KMS-11 (cell line): ENCODE results near the gene RMI2.

Experiments
- H2AFZ ChIP-seq: fragments of 200-600 bp; sonication (generic); 2 replicates; pipeline ENCODE4 v1.6.1; 2016; ENCODE audit warnings: antibody characterized with exemption, mixed run types, low read depth
- H3K27ac ChIP-seq: fragments of 200-600 bp; sonication (generic); 2 replicates; pipeline ENCODE4 v1.6.1; 2016; ENCODE audit warnings: mild to moderate bottlenecking, mixed run types
- H3K27me3 ChIP-seq: fragments of 200-600 bp; sonication (generic); 2 replicates; pipeline ENCODE4 v1.6.1; 2017; ENCODE audit warnings: mild to moderate bottlenecking, low read depth, mixed run types, moderate library complexity; ENCODE audit not compliant: insufficient read depth
- H3K36me3 ChIP-seq: fragments of 200-600 bp; sonication (generic); 2 replicates; pipeline ENCODE4 v1.6.1; 2017; ENCODE audit warnings: mild to moderate bottlenecking, mixed run types; ENCODE audit not compliant: insufficient read depth
- H3K4me1 ChIP-seq: fragments of 200-600 bp; sonication (generic); 2 replicates; pipeline ENCODE4 v1.6.1; 2016; ENCODE audit warnings: mild to moderate bottlenecking, low read depth, mixed run types; ENCODE audit not compliant: poor library complexity, severe bottlenecking
- H3K4me2 ChIP-seq: fragments of 200-600 bp; sonication (generic); 2 replicates; pipeline ENCODE4 v1.7.0; 2016; ENCODE audit warnings: mild to moderate bottlenecking, mixed run types
- H3K4me3 ChIP-seq: fragments of 200-600 bp; sonication (generic); IDR thresholded peaks from 2 replicates; pipeline ENCODE4 v1.6.1; 2017; ENCODE audit warnings: low read depth, low read length, mixed read lengths; ENCODE audit not compliant: insufficient read depth
- H3K79me2 ChIP-seq: fragments of 200-600 bp; sonication (generic); 2 replicates; pipeline ENCODE4 v1.6.1; 2016; ENCODE audit warnings: low read depth, mixed run types; ENCODE audit not compliant: insufficient read depth
- H3K9ac ChIP-seq: fragments of 200-600 bp; sonication (generic); 2 replicates; pipeline ENCODE4 v1.6.1; 2016; ENCODE audit warnings: mild to moderate bottlenecking, mixed run types
- H4K20me1 ChIP-seq: fragments of 200-600 bp; sonication (generic); 2 replicates; pipeline ENCODE4 v1.6.1; 2016; ENCODE audit warnings: mild to moderate bottlenecking, mixed run types; ENCODE audit not compliant: insufficient read depth
- TF ChIP-seq, protein P1 (sequence below): fragments of 200-600 bp; sonication (generic); conservative IDR thresholded peaks from 2 replicates; pipeline ENCODE4 v1.6.1; 2017; ENCODE audit warnings: low read depth, mild to moderate bottlenecking, antibody characterized with exemption, low read length, moderate library complexity, mixed read lengths

Gene RMI2

GRCh38 chr16:11313493-11314308 is 31.6 kb upstream of the RMI2 start:
- Histone ChIP-seq H3K27me3 (no peaks in the 10 kb centered on the region), H3K4me1 (peaks cover 63% of the 10 kb centered on the region), H2AFZ (no peak overlapping the region; the same call in 1 of the 2 replicates), H3K9ac (no peak overlapping the region), H3K27ac (0 out of 2 replicates have a peak overlapping the region, but pooled peaks have one; percentile 89), H3K4me3 (no peak overlapping the region), H3K79me2 (no peaks in the 10 kb centered on the region), H3K36me3 (no peaks in the 10 kb centered on the region), H4K20me1 (no peaks in the 10 kb centered on the region), H3K4me2 (peak overlapping the region; percentile 62)
- TF ChIP-seq, protein P1, sequence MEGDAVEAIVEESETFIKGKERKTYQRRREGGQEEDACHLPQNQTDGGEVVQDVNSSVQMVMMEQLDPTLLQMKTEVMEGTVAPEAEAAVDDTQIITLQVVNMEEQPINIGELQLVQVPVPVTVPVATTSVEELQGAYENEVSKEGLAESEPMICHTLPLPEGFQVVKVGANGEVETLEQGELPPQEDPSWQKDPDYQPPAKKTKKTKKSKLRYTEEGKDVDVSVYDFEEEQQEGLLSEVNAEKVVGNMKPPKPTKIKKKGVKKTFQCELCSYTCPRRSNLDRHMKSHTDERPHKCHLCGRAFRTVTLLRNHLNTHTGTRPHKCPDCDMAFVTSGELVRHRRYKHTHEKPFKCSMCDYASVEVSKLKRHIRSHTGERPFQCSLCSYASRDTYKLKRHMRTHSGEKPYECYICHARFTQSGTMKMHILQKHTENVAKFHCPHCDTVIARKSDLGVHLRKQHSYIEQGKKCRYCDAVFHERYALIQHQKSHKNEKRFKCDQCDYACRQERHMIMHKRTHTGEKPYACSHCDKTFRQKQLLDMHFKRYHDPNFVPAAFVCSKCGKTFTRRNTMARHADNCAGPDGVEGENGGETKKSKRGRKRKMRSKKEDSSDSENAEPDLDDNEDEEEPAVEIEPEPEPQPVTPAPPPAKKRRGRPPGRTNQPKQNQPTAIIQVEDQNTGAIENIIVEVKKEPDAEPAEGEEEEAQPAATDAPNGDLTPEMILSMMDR, result no peak

- Histone ChIP-seq H2AFZ (no peak overlapping the region), H4K20me1 (no peaks in the 10 kb centered on the region), H3K4me2 (no peak overlapping the region), H3K4me1 (peaks cover 61% of the 10 kb centered on the region), H3K27ac (no peak overlapping the region), H3K4me3 (no peak overlapping the region), H3K36me3 (no peaks in the 10 kb centered on the region), H3K79me2 (no peaks in the 10 kb centered on the region), H3K9ac (no peak overlapping the region), H3K27me3 (no peaks in the 10 kb centered on the region)
- TF ChIP-seq, protein P1, result no peak
Measured at GRCh38 chr16:11314309-11314894, 30.9 kb upstream of the RMI2 start.

- H3K36me3 ChIP-seq, result no peaks in the 10 kb centered on the region
- H3K4me2 ChIP-seq, result no peak overlapping the region
- no peak overlapping the region for H3K9ac ChIP-seq
Measured at GRCh38 chr16:11315510-11315909, 29.7 kb upstream of the RMI2 start.

DNA sequence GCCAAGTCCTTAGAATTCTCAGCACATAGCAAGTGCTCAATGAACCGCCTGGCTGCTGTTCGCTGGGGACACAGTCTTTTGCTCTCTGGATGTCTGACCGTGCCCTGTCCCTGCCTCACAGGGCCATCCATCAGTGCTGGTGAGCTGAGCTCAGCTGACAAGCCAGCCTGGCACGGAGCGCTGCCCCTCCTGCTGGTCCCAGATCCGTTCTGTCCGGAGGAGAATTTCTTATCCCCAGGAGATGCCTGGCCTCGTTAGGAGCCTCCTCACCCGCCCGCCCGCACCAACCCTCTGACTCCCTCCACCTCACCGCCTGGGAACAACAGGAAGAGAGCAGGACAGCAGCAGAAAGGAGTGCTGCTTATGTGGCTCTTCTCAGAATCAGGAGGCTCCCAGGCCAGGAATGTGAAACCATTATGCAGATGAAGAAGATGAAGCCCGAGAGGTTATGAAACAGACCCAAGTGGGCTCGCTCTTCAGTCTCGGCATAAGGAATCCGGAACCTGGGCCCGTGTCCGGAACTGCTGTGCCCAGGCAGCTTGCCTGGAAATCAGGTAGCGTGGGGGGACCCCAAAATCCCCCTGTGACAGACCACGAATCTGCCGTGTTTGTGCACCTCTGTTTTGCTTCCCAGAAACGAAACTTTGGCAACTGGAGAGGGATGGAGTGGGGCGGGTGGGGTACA is 28.8 kb upstream of the RMI2 start:
- Histone ChIP-seq H4K20me1 (no peaks in the 10 kb centered on the region), H3K4me2 (no peak overlapping the region), H3K79me2 (no peaks in the 10 kb centered on the region), H3K27me3 (no peaks in the 10 kb centered on the region), H3K27ac (no peak overlapping the region), H3K4me3 (no peak overlapping the region), H2AFZ (no peak overlapping the region), H3K9ac (no peak overlapping the region), H3K4me1 (peaks cover 54% of the 10 kb centered on the region), H3K36me3 (no peaks in the 10 kb centered on the region)
- TF ChIP-seq, protein P1, result no peak

More at GRCh38 chr16:11315510-11315909, 29.7 kb upstream of the RMI2 start:
- H3K4me1 ChIP-seq, result peaks cover 61% of the 10 kb centered on the region
- H2AFZ ChIP-seq, result no peak overlapping the region
- TF ChIP-seq, protein P1, result no peak
- H4K20me1 ChIP-seq, result no peaks in the 10 kb centered on the region
- H3K79me2 ChIP-seq, result no peaks in the 10 kb centered on the region
- no peak overlapping the region for H3K27ac ChIP-seq
- H3K4me3 ChIP-seq, result no peak overlapping the region
- H3K27me3 ChIP-seq, result no peaks in the 10 kb centered on the region
